WERI-Rb-1 (cell line): ENCODE results near the gene CBARP.

Source experiments
- DNase-seq: peaks from one replicate; pipeline ENCODE4 v3.0.0-alpha.2; 2020
- H3K27ac ChIP-seq: fragments of 250-450 bp; sonication (Bioruptor Pico); 2 replicates; pipeline ENCODE4 v1.5.1; 2020; ENCODE audit warnings: mild to moderate bottlenecking, moderate library complexity
- H3K27me3 ChIP-seq: fragments of 250-450 bp; sonication (Bioruptor Pico); 2 replicates; pipeline ENCODE4 v1.5.1; 2021; ENCODE audit warnings: mild to moderate bottlenecking, low read depth, moderate library complexity; ENCODE audit not compliant: insufficient read depth, severe bottlenecking
- H3K36me3 ChIP-seq: fragments of 250-450 bp; sonication (Bioruptor Pico); 2 replicates; pipeline ENCODE4 v1.5.1; 2020; ENCODE audit warnings: mild to moderate bottlenecking, moderate library complexity
- H3K4me3 ChIP-seq: 2 replicates; pipeline ENCODE4 v1.5.1; 2011; ENCODE audit warnings: low read depth, mild to moderate bottlenecking, control low read depth, low read length
- H3K9me3 ChIP-seq: fragments of 250-450 bp; sonication (Bioruptor Pico); 2 replicates; pipeline ENCODE4 v1.5.1; 2021; ENCODE audit warnings: mild to moderate bottlenecking, moderate library complexity; ENCODE audit not compliant: severe bottlenecking
- CTCF ChIP-seq: IDR thresholded peaks from 2 replicates; pipeline ENCODE4 v1.5.1; 2011; ENCODE audit warnings: low read depth, mild to moderate bottlenecking, control low read depth, inconsistent platforms, low read length

Gene CBARP

DNA sequence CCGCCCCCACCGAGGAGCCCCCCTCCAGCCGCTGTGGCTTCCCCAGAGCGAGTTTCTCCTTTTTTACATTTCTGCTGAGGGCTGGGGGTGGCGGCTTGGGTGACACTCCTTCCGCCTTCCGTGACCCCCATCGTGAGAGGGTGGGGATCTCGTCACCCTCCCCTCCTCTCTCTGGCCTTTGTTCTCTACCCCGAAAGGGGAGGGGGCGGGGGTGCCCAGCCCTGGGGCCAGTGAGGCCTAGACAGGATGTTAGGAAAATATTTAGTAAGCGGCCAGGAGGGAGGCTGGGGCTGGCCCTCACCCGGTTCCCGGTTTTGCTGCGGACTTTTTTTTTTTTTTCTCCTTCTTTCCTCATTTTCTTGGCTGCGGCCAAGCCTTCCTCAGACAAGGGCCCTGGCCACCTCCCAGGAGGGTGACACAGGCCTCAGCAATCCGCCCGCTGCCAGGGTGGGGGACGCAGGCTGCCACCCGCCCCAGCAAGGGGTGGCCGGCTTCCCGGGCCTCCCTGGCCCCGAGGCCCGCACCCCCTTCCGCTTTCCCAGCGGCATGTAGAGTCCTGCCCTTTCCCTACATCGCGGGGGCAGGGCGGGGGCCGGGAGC lies 14.5 kb upstream of the CBARP start:
- no peak for DNase-seq
- TF ChIP-seq CTCF, result no peak
- no peak overlapping the region for H3K4me3 ChIP-seq
- H3K9me3 ChIP-seq, result no peaks in the 10 kb centered on the region
- H3K27me3 ChIP-seq, result no peaks in the 10 kb centered on the region
- H3K27ac ChIP-seq, result peak overlapping the region; percentile 16; the same call in 1 of the 2 replicates
- H3K36me3 ChIP-seq, result peaks cover 68% of the 10 kb centered on the region

DNA sequence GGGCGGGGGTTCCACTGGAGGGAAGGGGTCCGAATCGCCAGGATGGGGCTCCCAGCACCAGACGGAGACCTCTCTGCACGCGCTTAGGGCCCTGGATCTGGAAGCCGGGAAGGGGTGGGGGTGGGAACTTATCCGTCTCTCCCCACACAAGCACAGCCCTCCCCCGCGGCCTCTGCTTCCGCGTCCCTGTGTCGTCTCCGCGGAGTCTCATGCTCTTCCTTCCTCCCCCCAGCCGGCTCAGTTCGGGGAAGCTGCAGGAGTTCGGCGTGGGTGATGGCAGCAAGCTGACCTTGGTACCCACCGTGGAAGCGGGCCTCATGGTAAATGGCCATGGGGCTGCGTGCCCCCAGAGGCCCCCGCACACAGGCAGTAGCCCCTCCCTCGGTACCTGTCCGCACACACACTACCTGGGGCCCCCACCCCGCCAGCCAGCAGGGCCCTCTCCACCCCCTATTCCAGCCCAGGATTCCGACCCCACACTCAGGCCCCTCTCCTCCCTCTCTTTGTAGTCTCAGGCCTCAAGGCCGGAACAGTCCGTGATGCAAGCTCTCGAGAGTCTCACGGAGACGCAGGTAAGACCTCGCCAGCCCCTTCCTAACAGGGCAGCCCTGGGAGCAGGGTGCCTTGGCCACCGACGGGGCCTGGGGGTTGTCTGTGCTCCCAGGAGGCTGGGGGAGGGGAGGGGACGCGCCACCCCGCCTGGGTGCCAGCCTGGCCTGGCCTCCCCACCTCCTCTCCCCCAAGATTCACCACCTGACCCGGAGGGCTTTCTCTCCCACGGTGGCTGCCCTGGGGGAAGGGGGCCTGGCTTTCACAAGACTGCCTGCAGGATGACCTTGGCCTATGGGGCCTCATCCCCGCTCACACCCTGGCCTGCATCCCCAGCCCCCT lies 13.8 kb upstream of the CBARP start:
- Histone ChIP-seq H3K36me3 (peaks cover 61% of the 10 kb centered on the region), H3K27ac (peak overlapping the region; percentile 91), H3K9me3 (no peaks in the 10 kb centered on the region), H3K27me3 (no peaks in the 10 kb centered on the region), H3K4me3 (peak overlapping the region; percentile 83)
- peak; percentile 68 for DNase-seq
- TF ChIP-seq CTCF, result no peak

GRCh38 chr19:1250437-1251260 lies 12.8 kb upstream of the CBARP start:
- Histone ChIP-seq H3K9me3 (no peaks in the 10 kb centered on the region), H3K36me3 (peaks cover 54% of the 10 kb centered on the region), H3K4me3 (peak overlapping the region; percentile 83), H3K27ac (peak overlapping the region; percentile 91), H3K27me3 (no peaks in the 10 kb centered on the region)
- DNase-seq, result peak; percentile 85
- no peak for TF ChIP-seq CTCF

GRCh38 chr19:1249990-1250436 lies 12.2 kb upstream of the CBARP start:
- peaks cover 47% of the 10 kb centered on the region for H3K36me3 ChIP-seq

More at GRCh38 chr19:1249990-1250436, 12.2 kb upstream of the CBARP start:
- peak overlapping the region; percentile 91 for H3K27ac ChIP-seq
- no peaks in the 10 kb centered on the region for H3K27me3 ChIP-seq
- no peak for DNase-seq
- TF ChIP-seq CTCF, result no peak
- no peaks in the 10 kb centered on the region for H3K9me3 ChIP-seq
- H3K4me3 ChIP-seq, result peak overlapping the region; percentile 83
